H1 (cell line): ENCODE measurements around the gene ASIC2.

ENCODE experiments used
- CREB1 ChIP-seq: IDR thresholded peaks from 2 replicates; pipeline ENCODE4 v1.6.1; 2012; ENCODE audit warnings: inconsistent platforms
- EZH2 ChIP-seq: fragments of 200-600 bp; sonication (generic); IDR thresholded peaks from 2 replicates; pipeline ENCODE4 v1.7.1; 2012; ENCODE audit warnings: low read depth, mild to moderate bottlenecking, moderate library complexity, low read length, inconsistent platforms; ENCODE audit not compliant: severe bottlenecking
- HDAC2 ChIP-seq, 2 experiments: fragments of 300-600 bp in 1 of 2; sonication (generic) in 1 of 2; IDR thresholded peaks; 2 replicates each; pipeline ENCODE4 v1.6.1; 2011 to 2012; ENCODE audit warnings: low read depth in 2 of 2, low read length in 2 of 2, mild to moderate bottlenecking in 2 of 2, moderate library complexity in 2 of 2, borderline replicate concordance in 1 of 2, inconsistent platforms in 1 of 2
- JUND ChIP-seq: IDR thresholded peaks from 2 replicates; pipeline ENCODE4 v1.6.1; 2011; ENCODE audit warnings: mild to moderate bottlenecking, improper control_type of control experiment, low read length
- MAFK ChIP-seq: IDR thresholded peaks from 2 replicates; pipeline ENCODE4 v1.6.1; 2012; ENCODE audit warnings: low read depth, mild to moderate bottlenecking, improper control_type of control experiment, low read length
- POLR2A ChIP-seq, 2 experiments: IDR thresholded peaks; 1 replicate in 1 of 2; 2 replicates in 1 of 2; pipeline ENCODE4 v1.6.1; 2011; ENCODE audit warnings: low read depth in 2 of 2, low read length in 2 of 2, mild to moderate bottlenecking in 2 of 2; ENCODE audit errors: control extremely low read depth in 1 of 2
- POLR2AphosphoS5 ChIP-seq: IDR thresholded peaks from 2 replicates; pipeline ENCODE4 v1.6.1; 2011; ENCODE audit warnings: low read depth, low read length
- SIN3A ChIP-seq, 2 experiments: IDR thresholded peaks in 1 of 2; conservative IDR thresholded peaks in 1 of 2; 2 replicates each; pipeline ENCODE4 v1.6.1; 2011 to 2012; ENCODE audit warnings: low read length in 2 of 2, improper control_type of control experiment in 1 of 2, low read depth in 1 of 2, mild to moderate bottlenecking in 1 of 2
- SP1 ChIP-seq: IDR thresholded peaks from 2 replicates; pipeline ENCODE4 v1.6.1; 2011; ENCODE audit warnings: low read depth, low read length
- TAF1 ChIP-seq: IDR thresholded peaks from 2 replicates; pipeline ENCODE4 v1.6.1; 2011; ENCODE audit warnings: mild to moderate bottlenecking, low read depth, low read length
- TBP ChIP-seq: IDR thresholded peaks from 2 replicates; pipeline ENCODE4 v1.6.1; 2011; ENCODE audit warnings: low read depth, low read length, improper control_type of control experiment
- TF ChIP-seq, protein P1 (sequence below), 3 experiments: IDR thresholded peaks; 1 replicate in 2 of 3; 2 replicates in 1 of 3; pipeline versions ENCODE4 v1.5.1 to v1.6.1; 2011; ENCODE audit warnings: low read length in 3 of 3, mild to moderate bottlenecking in 3 of 3, inconsistent platforms in 2 of 3, low read depth in 1 of 3, moderate library complexity in 1 of 3; ENCODE audit not compliant: insufficient read depth in 1 of 3; ENCODE audit errors: control extremely low read depth in 1 of 3
- TF ChIP-seq, protein P2 (sequence below): IDR thresholded peaks from 2 replicates; pipeline ENCODE4 v1.6.1; 2011; ENCODE audit warnings: low read length, improper control_type of control experiment

DNA sequence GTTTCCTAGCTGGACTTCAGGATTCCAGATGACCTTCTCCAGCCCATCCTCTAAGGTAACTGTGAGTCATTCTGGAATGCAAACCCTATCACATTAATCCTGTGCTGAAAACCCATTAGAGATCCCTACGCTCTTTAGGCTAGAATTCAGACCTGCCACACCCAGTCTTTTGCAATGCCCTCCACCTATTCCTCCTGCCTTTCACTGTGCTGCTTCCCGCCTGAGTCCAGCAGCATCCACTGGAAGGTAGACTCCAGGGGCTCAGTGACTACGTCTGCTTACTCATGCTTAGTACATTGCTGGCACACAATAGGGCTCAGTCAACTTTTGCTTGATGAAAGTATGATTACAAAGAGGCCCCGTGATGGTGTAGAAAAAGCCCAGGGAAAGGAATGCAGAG, 180.3 kb downstream of the ASIC2 start:
- TF ChIP-seq POLR2A (IDR thresholded peaks at IDR 0.05; ENCODE audit: control extremely low read depth in 1 of 2, low read depth in 2 of 2, low read length in 2 of 2) (no peak), SIN3A (conservative IDR thresholded peaks at IDR 0.05 in 1 of 2, IDR thresholded peaks at IDR 0.05 in 1 of 2; ENCODE audit: low read depth in 1 of 2, low read length in 2 of 2) (no peak), JUND (no peak), TAF1 (no peak), TBP (no peak), CREB1 (no peak), EZH2 (no peak), MAFK (no peak), HDAC2 (IDR thresholded peaks at IDR 0.05; ENCODE audit: borderline replicate concordance in 1 of 2, low read depth in 2 of 2, low read length in 2 of 2) (no peak), SP1 (no peak), POLR2AphosphoS5 (no peak)
- TF ChIP-seq, protein P1, sequence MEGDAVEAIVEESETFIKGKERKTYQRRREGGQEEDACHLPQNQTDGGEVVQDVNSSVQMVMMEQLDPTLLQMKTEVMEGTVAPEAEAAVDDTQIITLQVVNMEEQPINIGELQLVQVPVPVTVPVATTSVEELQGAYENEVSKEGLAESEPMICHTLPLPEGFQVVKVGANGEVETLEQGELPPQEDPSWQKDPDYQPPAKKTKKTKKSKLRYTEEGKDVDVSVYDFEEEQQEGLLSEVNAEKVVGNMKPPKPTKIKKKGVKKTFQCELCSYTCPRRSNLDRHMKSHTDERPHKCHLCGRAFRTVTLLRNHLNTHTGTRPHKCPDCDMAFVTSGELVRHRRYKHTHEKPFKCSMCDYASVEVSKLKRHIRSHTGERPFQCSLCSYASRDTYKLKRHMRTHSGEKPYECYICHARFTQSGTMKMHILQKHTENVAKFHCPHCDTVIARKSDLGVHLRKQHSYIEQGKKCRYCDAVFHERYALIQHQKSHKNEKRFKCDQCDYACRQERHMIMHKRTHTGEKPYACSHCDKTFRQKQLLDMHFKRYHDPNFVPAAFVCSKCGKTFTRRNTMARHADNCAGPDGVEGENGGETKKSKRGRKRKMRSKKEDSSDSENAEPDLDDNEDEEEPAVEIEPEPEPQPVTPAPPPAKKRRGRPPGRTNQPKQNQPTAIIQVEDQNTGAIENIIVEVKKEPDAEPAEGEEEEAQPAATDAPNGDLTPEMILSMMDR (IDR thresholded peaks at IDR 0.05; ENCODE audit: control extremely low read depth in 1 of 3, insufficient read depth in 1 of 3, low read depth in 1 of 3, low read length in 3 of 3) = no peak
- TF ChIP-seq, protein P2, sequence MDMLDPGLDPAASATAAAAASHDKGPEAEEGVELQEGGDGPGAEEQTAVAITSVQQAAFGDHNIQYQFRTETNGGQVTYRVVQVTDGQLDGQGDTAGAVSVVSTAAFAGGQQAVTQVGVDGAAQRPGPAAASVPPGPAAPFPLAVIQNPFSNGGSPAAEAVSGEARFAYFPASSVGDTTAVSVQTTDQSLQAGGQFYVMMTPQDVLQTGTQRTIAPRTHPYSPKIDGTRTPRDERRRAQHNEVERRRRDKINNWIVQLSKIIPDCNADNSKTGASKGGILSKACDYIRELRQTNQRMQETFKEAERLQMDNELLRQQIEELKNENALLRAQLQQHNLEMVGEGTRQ = no peak
